A673 (cell line): ENCODE measurements around the gene PSTPIP1. TPM values are rescaled to one million over a fixed set of nuclear protein-coding genes. Genes with fewer than 3 reads are reported as not detected.

Experiments
- BruUV-seq: library from RNA; stranded (reverse); fragments of 400-500 nt; replicated peaks from 2 replicates; lab custom pipeline; 2021; lab: Mats Ljungman, UMichigan
- CTCF ChIA-PET: fragments of 300-600 bp; sonication (Branson Sonifier 250); formaldehyde crosslinking; loops from one replicate; lab custom pipeline; 2022; ENCODE audit warnings: antibody characterized with exemption; lab: Charles Lee
- POLR2A ChIA-PET: fragments of 300-600 bp; sonication (Branson Sonifier 250); formaldehyde crosslinking; loops from one replicate; lab custom pipeline; 2022; ENCODE audit warnings: antibody characterized with exemption; ENCODE audit not compliant: low non-redundant PET; lab: Charles Lee
- DNase-seq: peaks from one replicate; pipeline ENCODE4 v3.0.0-alpha.2; 2015; ENCODE audit warnings: low spot score
- H3K27ac ChIP-seq: fragments of 200-600 bp; sonication (generic); 2 replicates; pipeline ENCODE4 v1.5.1; 2016; ENCODE audit warnings: mixed run types, low read depth, mild to moderate bottlenecking, mixed read lengths, antibody characterized with exemption, low read length; ENCODE audit not compliant: poor library complexity, severe bottlenecking
- H3K27me3 ChIP-seq: fragments of 200-600 bp; sonication (generic); replicated peaks from 2 replicates; pipeline ENCODE4 v1.6.1; 2017; ENCODE audit warnings: mixed run types, low read depth, mild to moderate bottlenecking, mixed read lengths, antibody characterized with exemption, low read length; ENCODE audit not compliant: insufficient read depth, poor library complexity
- H3K36me3 ChIP-seq: fragments of 200-600 bp; sonication (generic); 2 replicates; pipeline ENCODE4 v1.6.1; 2016; ENCODE audit warnings: mixed run types, mild to moderate bottlenecking, mixed read lengths, antibody characterized with exemption, low read length; ENCODE audit not compliant: insufficient read depth, poor library complexity, severe bottlenecking
- H3K4me1 ChIP-seq: fragments of 200-600 bp; sonication (generic); 2 replicates; pipeline ENCODE4 v1.6.1; 2017; ENCODE audit warnings: mixed run types, mild to moderate bottlenecking, mixed read lengths, antibody characterized with exemption, low read length; ENCODE audit not compliant: insufficient read depth, poor library complexity, severe bottlenecking
- H3K4me3 ChIP-seq: fragments of 200-600 bp; sonication (generic); 2 replicates; pipeline ENCODE4 v1.5.1; 2016; ENCODE audit warnings: low read depth, mixed run types, mild to moderate bottlenecking, mixed read lengths, low read length; ENCODE audit not compliant: poor library complexity, severe bottlenecking
- H3K9me3 ChIP-seq: fragments of 200-600 bp; sonication (generic); 2 replicates; pipeline ENCODE4 v1.6.1; 2016; ENCODE audit warnings: mixed run types, low read depth, mild to moderate bottlenecking, mixed read lengths, antibody characterized with exemption, low read length; ENCODE audit not compliant: poor library complexity, severe bottlenecking
- EZH2 ChIP-seq: fragments of 200-600 bp; sonication (generic); IDR thresholded peaks from 2 replicates; pipeline ENCODE4 v1.6.1; 2017; ENCODE audit warnings: borderline replicate concordance, low read depth, mild to moderate bottlenecking, mixed read lengths, antibody characterized with exemption, low read length; ENCODE audit not compliant: poor library complexity, severe bottlenecking
- intact Hi-C: fragments of 100-400 bp; cut with micrococcal nuclease; formaldehyde crosslinking; loops from one replicate; pipeline ENCODE4 v1.10.0; 2022; ENCODE audit not compliant: unreplicated experiment
- total RNA-seq: library from RNA; stranded (reverse); gene quantifications from 2 replicates; pipeline ENCODE4 v1.2.3, GENCODE V29; 2021
- TF ChIP-seq, protein P1 (sequence below): fragments of 300-800, 200-600 bp; sonication (generic); conservative IDR thresholded peaks from 2 replicates; pipeline ENCODE4 v1.5.1; 2017; ENCODE audit warnings: low read depth, mild to moderate bottlenecking, antibody characterized with exemption, low read length, moderate library complexity, mixed read lengths

PSTPIP1 gene
- total RNA-seq, 1 experiment from 2014 or later, result not detected

DNA sequence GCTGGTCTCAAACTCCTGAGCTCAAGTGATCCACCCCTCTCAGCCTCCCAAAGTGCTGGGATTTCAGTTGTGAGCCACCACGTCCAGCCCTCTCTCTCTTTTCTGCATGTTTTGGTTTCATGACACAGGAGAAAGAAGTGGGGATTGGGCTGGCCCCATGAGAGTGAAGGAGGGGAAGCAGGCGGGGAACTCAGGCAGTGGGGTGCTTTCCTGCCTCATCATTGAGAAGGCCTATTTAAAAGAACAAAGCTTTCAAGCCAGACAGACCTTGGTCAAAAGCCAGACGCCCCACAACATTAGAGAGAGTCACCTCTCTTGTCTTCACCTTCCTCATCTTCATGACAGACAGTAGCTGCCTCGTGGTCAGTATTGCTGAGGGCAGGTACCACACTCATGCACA, 15.9 kb downstream of the PSTPIP1 start:
- Histone ChIP-seq H3K36me3 (no peaks in the 10 kb centered on the region), H3K27ac (no peak overlapping the region), H3K9me3 (no peaks in the 10 kb centered on the region), H3K4me3 (no peak overlapping the region), H3K27me3 (no peaks in the 10 kb centered on the region), H3K4me1 (no peaks in the 10 kb centered on the region)
- POLR2A ChIA-PET, result no interaction called here
- no TSS peak for BruUV-seq
- intact Hi-C loops, result no loop called here
- DNase-seq, result no peak
- TF ChIP-seq EZH2, result no peak
- TF ChIP-seq, protein P1, sequence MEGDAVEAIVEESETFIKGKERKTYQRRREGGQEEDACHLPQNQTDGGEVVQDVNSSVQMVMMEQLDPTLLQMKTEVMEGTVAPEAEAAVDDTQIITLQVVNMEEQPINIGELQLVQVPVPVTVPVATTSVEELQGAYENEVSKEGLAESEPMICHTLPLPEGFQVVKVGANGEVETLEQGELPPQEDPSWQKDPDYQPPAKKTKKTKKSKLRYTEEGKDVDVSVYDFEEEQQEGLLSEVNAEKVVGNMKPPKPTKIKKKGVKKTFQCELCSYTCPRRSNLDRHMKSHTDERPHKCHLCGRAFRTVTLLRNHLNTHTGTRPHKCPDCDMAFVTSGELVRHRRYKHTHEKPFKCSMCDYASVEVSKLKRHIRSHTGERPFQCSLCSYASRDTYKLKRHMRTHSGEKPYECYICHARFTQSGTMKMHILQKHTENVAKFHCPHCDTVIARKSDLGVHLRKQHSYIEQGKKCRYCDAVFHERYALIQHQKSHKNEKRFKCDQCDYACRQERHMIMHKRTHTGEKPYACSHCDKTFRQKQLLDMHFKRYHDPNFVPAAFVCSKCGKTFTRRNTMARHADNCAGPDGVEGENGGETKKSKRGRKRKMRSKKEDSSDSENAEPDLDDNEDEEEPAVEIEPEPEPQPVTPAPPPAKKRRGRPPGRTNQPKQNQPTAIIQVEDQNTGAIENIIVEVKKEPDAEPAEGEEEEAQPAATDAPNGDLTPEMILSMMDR, result no peak
- CTCF ChIA-PET, result no interaction called here

DNA sequence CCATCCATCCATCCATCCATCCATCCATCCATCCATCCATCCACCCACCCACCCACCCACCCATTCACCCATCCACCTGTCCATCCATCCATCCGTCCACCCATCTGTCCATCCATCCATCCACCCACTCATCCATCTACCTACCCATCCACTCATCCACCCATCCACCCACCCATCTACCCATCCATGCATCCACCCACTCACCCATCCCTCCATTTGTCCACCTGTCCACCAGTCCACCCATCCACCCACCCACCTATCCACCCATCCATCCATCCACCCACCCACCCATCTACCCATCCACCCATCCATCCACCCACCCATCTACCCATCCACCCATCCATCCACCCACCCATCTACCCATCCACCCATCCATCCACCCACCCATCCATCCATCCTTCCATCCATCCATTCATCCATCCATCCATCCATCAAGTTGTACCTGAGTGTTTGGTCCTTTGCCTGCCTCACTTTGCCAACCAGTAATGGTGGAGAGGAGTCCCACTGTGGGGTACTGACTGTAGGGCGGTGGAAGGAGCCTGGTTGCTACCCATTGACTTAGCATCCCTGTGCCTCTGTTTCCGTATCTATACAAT, 17.3 kb downstream of the PSTPIP1 start:
- ChIA-PET POLR2A (no interaction called here), CTCF (no interaction called here)
- no peak for TF ChIP-seq EZH2
- TF ChIP-seq, protein P1, result no peak
- intact Hi-C loops, result no loop called here
- Histone ChIP-seq H3K27ac (no peak overlapping the region), H3K9me3 (no peaks in the 10 kb centered on the region), H3K27me3 (no peaks in the 10 kb centered on the region), H3K4me1 (no peaks in the 10 kb centered on the region), H3K4me3 (no peak overlapping the region), H3K36me3 (no peaks in the 10 kb centered on the region)
- no TSS peak for BruUV-seq
- no peak for DNase-seq

DNA sequence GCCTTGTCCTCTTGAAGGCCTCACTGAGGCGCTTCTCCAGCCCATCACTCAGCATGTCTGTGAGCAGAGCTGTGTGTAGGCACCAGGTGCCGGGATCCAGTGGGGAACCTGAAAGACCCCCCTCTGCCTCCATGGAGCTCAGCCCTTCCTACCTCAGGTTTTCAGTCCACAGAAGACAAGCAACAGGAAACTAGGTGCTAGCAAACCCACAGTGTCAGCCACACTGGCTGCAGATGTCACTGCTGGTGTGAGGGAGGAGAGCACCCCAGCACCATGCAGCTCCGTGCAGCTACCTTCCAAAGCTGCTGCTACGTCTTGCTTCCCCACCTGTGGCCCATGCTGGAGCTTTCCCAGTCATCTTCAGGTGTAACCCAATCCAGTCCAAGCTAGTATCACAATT, 17.9 kb downstream of the PSTPIP1 start:
- CTCF ChIA-PET, result no interaction called here
- POLR2A ChIA-PET, result no interaction called here
- TF ChIP-seq, protein P1, result no peak
- TF ChIP-seq EZH2, result no peak
- Histone ChIP-seq H3K27ac (no peak overlapping the region), H3K27me3 (no peaks in the 10 kb centered on the region), H3K4me3 (no peak overlapping the region), H3K4me1 (no peaks in the 10 kb centered on the region), H3K9me3 (no peaks in the 10 kb centered on the region), H3K36me3 (no peaks in the 10 kb centered on the region)
- no peak for DNase-seq
- intact Hi-C loops, result no loop called here
- BruUV-seq, result no TSS peak
